Esophagus (tissue), 2 donors: ENCODE data around the gene TCP11L1. TPM values are rescaled to one million over a fixed set of nuclear protein-coding genes. Genes with fewer than 3 reads are reported as not detected.
"Not testable (repeated sequence)": the region's sequence is repeated elsewhere in the genome, so short reads cannot be mapped to it uniquely, and the experiment has no call there.

Experiments used
- H3K27ac ChIP-seq, 2 donors: one replicate each; pipeline ENCODE4 v1.5.1; 2013; ENCODE audit warnings: low read depth in 2 of 2, mild to moderate bottlenecking in 2 of 2, inconsistent platforms in 1 of 2, low read length in 1 of 2, moderate library complexity in 1 of 2
- H3K27me3 ChIP-seq, 2 donors: one replicate each; pipeline ENCODE4 v1.6.1; 2013; ENCODE audit warnings: low read length in 2 of 2, control low read depth in 1 of 2, mild to moderate bottlenecking in 1 of 2; ENCODE audit not compliant: insufficient read depth in 2 of 2, control insufficient read depth in 1 of 2
- H3K36me3 ChIP-seq, 2 donors: one replicate each; pipeline ENCODE4 v1.6.1; 2013; ENCODE audit warnings: low read length in 1 of 2; ENCODE audit not compliant: control insufficient read depth in 2 of 2, insufficient read depth in 2 of 2
- H3K4me1 ChIP-seq, 2 donors: one replicate each; pipeline ENCODE4 v1.6.1; 2013; ENCODE audit warnings: low read length in 1 of 2; ENCODE audit not compliant: control insufficient read depth in 2 of 2, insufficient read depth in 2 of 2
- H3K4me3 ChIP-seq, 2 donors: one replicate each; pipeline ENCODE4 v1.5.1; 2013; ENCODE audit warnings: low read length in 2 of 2, mild to moderate bottlenecking in 2 of 2, low read depth in 1 of 2, moderate library complexity in 1 of 2
- H3K9me3 ChIP-seq, 2 donors: one replicate each; pipeline ENCODE4 v1.6.1; 2013; ENCODE audit warnings: mild to moderate bottlenecking in 2 of 2, low read depth in 1 of 2, low read length in 1 of 2, moderate library complexity in 1 of 2; ENCODE audit not compliant: control insufficient read depth in 2 of 2, insufficient read depth in 1 of 2
- WGBS, 2 donors: extraction: QIAGEN DNeasy Blood & Tissue Kit; methylation state at CpG; one replicate each; pipeline ENCODE4 v1.1.7; 2013; 5-methylcytosine and 5-hydroxymethylcytosine counted together
- polyA plus RNA-seq, 2 donors: library from polyadenylated mRNA; stranded (reverse); fragments of 200-250 nt; gene quantifications; one replicate each; pipeline ENCODE4 v1.2.3, GENCODE V29; 2013
- donor health status: healthy with polysubstance abuse.
- donor health status: Bipolar disorder and iron deficiency.

The TCP11L1 gene
- polyA plus RNA-seq, 2 donors, result 2.4 to 3.3 TPM

DNA sequence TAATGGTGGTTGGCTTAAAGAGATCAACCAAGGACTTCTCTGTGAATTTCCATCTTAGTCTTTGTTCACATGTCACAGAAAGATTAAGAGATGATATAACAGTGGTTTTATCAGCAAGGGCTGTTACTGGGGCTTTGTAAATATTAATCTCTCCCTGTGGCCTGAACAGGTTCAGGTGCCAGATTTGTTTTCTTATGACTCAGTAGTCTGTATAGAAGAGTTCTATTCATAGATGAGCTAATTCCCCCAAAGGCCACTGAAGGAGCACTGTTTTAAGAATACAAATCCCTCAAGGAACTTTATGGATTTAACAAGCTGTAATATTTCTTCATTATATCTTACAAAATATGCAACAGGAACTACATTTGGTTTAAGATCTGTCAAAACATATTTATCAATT, 50.4 kb downstream of the TCP11L1 start:
- H3K4me1 ChIP-seq, result no peaks in the 10 kb centered on the region
- H3K36me3 ChIP-seq, result peaks cover 0 to 3% of the 10 kb centered on the region in 2 donors
- H3K4me3 ChIP-seq, result no peak overlapping the region
- no peaks in the 10 kb centered on the region for H3K9me3 ChIP-seq
- H3K27me3 ChIP-seq, result no peaks in the 10 kb centered on the region
- H3K27ac ChIP-seq, result no peak overlapping the region

- Histone ChIP-seq H3K4me3 (no peak overlapping the region), H3K27me3 (no peaks in the 10 kb centered on the region), H3K9me3 (no peaks in the 10 kb centered on the region), H3K4me1 (no peaks in the 10 kb centered on the region), H3K27ac (no peak overlapping the region), H3K36me3 (peaks cover 0 to 2% of the 10 kb centered on the region in 2 donors)
- 35 to 39% methylated on average over 1 of the region's 1 CpG for WGBS, 2 donors
Observed at GRCh38 chr11:33094157-33094556, 54.8 kb downstream of the TCP11L1 start.

DNA sequence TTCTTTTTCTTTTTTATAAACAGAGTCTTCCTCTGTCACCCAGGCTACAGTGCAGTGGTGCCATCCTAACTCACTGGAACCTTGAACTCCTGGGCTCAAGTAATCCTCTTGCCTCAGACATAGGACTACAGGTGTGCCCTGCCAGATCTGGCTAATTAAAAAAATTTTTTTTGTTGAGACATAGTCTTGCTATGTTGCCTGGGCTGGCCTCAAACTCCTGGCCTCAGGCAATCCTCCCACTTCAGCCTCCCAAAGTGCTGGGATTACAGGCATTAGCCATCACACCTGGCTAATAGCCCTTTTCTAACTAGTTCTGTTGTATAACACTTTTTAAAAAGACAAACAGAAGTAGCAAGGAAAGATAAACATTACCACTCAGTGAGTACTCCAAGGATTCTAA, 64.5 kb downstream of the TCP11L1 start:
- H3K27ac ChIP-seq, result no peak overlapping the region
- H3K36me3 ChIP-seq, result peaks cover 5% of the 10 kb centered on the region in 2 donors
- no peaks in the 10 kb centered on the region for H3K27me3 ChIP-seq
- H3K9me3 ChIP-seq, result no peaks in the 10 kb centered on the region
- H3K4me1 ChIP-seq, result no peaks in the 10 kb centered on the region
- H3K4me3 ChIP-seq, result no peak overlapping the region

GRCh38 chr11:33109294-33109895, 70.0 kb downstream of the TCP11L1 start:
- H3K4me3 ChIP-seq, result no peak overlapping the region
- H3K36me3 ChIP-seq, result no peaks in the 10 kb centered on the region
- no peak overlapping the region for H3K27ac ChIP-seq
- no peaks in the 10 kb centered on the region for H3K27me3 ChIP-seq
- H3K9me3 ChIP-seq, result no peaks in the 10 kb centered on the region
- no peaks in the 10 kb centered on the region for H3K4me1 ChIP-seq

GRCh38 chr11:33110083-33110482, 70.7 kb downstream of the TCP11L1 start:
- Histone ChIP-seq H3K36me3 (no peaks in the 10 kb centered on the region), H3K27ac (no peak overlapping the region), H3K4me3 (no peak overlapping the region), H3K27me3 (no peaks in the 10 kb centered on the region), H3K9me3 (no peaks in the 10 kb centered on the region), H3K4me1 (no peaks in the 10 kb centered on the region)
- 38 to 52% methylated on average over 1 of the region's 1 CpG for WGBS, 2 donors

DNA sequence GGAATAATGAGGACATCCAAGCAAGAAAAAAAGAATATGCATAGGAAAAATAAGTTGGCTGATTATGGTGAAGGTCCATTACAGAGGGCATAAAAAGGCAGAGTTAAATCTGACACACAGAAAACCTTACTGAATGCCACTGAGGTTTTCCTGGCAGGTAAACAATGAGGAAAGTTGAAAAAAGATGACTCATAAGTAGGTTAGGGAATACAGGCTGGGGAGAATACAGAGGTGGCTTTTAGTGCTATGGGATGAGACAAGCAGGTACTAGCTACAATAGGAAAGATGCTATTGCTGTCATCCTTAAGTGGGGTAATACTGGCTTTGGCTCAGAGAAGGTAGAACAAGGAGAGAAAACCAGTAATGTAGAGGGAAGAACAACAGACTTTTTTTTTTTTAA, 77.2 kb downstream of the TCP11L1 start:
- Histone ChIP-seq H3K27ac (no peak overlapping the region), H3K9me3 (no peaks in the 10 kb centered on the region), H3K4me1 (no peaks in the 10 kb centered on the region)

DNA sequence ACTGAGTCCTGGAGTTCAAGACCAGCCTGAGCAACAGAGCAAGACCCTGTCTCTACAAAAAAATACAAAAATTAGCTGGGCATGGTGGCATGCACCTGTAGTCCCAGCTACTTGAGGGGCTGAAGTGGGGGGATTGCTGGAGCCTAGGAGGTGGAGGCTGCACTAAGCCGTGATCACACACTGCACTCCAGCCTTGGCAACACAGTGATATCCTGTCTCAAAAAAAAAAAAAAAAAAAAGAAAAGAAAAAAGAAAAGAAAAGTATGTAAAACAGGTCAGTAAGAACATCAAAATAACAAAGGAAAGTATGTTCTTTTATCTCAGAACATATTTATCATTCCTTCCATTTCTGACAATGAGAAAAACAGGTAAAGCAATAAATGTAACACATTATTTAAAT, 83.3 kb downstream of the TCP11L1 start:
- WGBS, 2 donors, result 100% methylated on average over 1 of the region's 1 CpG
- H3K27me3 ChIP-seq, H3K36me3 ChIP-seq, H3K9me3 ChIP-seq, H3K4me1 ChIP-seq, H3K27ac ChIP-seq, H3K4me3 ChIP-seq: not testable (repeated sequence)

More for the DNA sequence above, 77.2 kb downstream of the TCP11L1 start:
- Histone ChIP-seq H3K4me3 (no peak overlapping the region), H3K36me3 (no peaks in the 10 kb centered on the region), H3K27me3 (no peaks in the 10 kb centered on the region)

Other genes starting within 250 kb of the TCP11L1 start
- under 1 TPM; 0.02 to 0.05 TPM for gene CCDC73, start 244.9 kb upstream of the TCP11L1 start, polyA plus RNA-seq
- 10 to 100 TPM; 16.9 to 20.6 TPM for gene PRRG4, start 209.6 kb upstream of the TCP11L1 start, polyA plus RNA-seq
- gene QSER1, start 146.8 kb upstream of the TCP11L1 start, polyA plus RNA-seq, result 1 to 10 TPM; 4.4 TPM
- 1 to 10 TPM; 3.2 to 5.6 TPM for gene DEPDC7, start 23.7 kb upstream of the TCP11L1 start, polyA plus RNA-seq
- gene CSTF3, start 121.9 kb downstream of the TCP11L1 start, polyA plus RNA-seq, result 10 to 100 TPM; 14.8 to 30.4 TPM
- gene HIPK3, start 217.8 kb downstream of the TCP11L1 start, polyA plus RNA-seq, result 10 to 100 TPM in 1 of 2 donors, 1 to 10 TPM in 1; 8.8 to 13.8 TPM